ENCODE data around the gene KAZN.

Gene KAZN

GRCh38 chr1:15080328-15081007 is 482.0 kb downstream of the KAZN start:
- H3K4me2 ChIP-seq (ENCODE audit: low read length): no peak overlapping the region

GRCh38 chr1:15081102-15081501 is 482.6 kb downstream of the KAZN start:
- H3K9ac ChIP-seq (ENCODE audit: low read depth, low read length): no peak overlapping the region
- no peaks in the 10 kb centered on the region for H3K36me3 ChIP-seq (ENCODE audit: insufficient read depth, low read length)
- no peaks in the 10 kb centered on the region for H3K27me3 ChIP-seq (ENCODE audit: control insufficient read depth, insufficient read depth, low read length)
- H3K4me1 ChIP-seq (ENCODE audit: control insufficient read depth, insufficient read depth, low read length): no peaks in the 10 kb centered on the region
- H3K9me3 ChIP-seq (replicated peaks; ENCODE audit: low read length): no peaks in the 10 kb centered on the region
- no peak overlapping the region for H3K4me2 ChIP-seq (ENCODE audit: low read length)
- H3K4me3 ChIP-seq (ENCODE audit: low read length): no peak overlapping the region

More at GRCh38 chr1:15080328-15081007, 482.0 kb downstream of the KAZN start:
- Histone ChIP-seq H3K36me3 (ENCODE audit: insufficient read depth, low read length) (no peaks in the 10 kb centered on the region), H3K9me3 (replicated peaks; ENCODE audit: low read length) (no peaks in the 10 kb centered on the region), H3K27me3 (ENCODE audit: control insufficient read depth, insufficient read depth, low read length) (no peaks in the 10 kb centered on the region), H3K4me3 (ENCODE audit: low read length) (no peak overlapping the region), H3K4me1 (ENCODE audit: control insufficient read depth, insufficient read depth, low read length) (no peaks in the 10 kb centered on the region), H3K9ac (ENCODE audit: low read depth, low read length) (no peak overlapping the region)

GRCh38 chr1:15083578-15083977 is 485.1 kb downstream of the KAZN start:
- H3K9me3 ChIP-seq (replicated peaks; ENCODE audit: low read length): no peaks in the 10 kb centered on the region
- H3K27me3 ChIP-seq (ENCODE audit: control insufficient read depth, insufficient read depth, low read length): no peaks in the 10 kb centered on the region
- no peak overlapping the region for H3K9ac ChIP-seq (ENCODE audit: low read depth, low read length)
- H3K36me3 ChIP-seq (ENCODE audit: insufficient read depth, low read length): no peaks in the 10 kb centered on the region
- H3K4me2 ChIP-seq (ENCODE audit: low read length): no peak overlapping the region
- no peaks in the 10 kb centered on the region for H3K4me1 ChIP-seq (ENCODE audit: control insufficient read depth, insufficient read depth, low read length)
- H3K4me3 ChIP-seq (ENCODE audit: low read length): no peak overlapping the region

DNA sequence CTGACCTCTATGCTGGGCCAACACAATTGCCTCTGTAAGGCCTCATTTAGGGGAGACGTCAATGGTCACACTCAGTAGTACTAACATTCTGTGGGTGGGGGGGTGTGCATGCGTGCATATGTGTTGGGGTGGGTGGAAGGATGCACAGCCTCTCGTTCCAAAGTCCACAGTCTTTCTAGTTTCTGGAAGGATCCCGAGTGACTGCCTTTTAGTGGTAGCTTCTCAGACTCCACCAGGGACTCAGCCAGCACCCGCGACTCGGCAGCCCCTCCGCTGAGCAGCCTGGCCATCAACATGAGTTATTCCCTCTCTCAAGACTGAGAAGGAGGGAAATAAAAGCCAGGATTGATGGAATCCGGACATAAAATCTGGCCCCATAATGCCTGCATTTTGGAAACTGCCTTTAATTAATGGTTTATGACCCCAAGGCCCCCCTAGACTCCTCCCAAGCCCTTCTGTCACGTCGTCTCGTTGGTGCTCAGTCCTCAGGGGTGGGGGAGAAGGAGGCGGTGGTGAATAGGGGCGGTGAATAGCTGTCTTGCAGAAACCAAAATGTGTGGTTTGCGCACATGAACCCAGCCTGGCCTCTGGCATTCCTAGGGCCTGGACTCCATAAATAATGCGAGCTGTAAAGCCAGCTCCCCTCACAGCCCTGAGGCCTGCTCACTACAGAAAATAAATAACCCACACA is 489.9 kb downstream of the KAZN start:
- Histone ChIP-seq H3K27me3 (ENCODE audit: control insufficient read depth, insufficient read depth, low read length) (peaks cover 3% of the 10 kb centered on the region), H3K9me3 (replicated peaks; ENCODE audit: low read length) (no peaks in the 10 kb centered on the region), H3K9ac (ENCODE audit: low read depth, low read length) (no peak overlapping the region), H3K4me1 (ENCODE audit: control insufficient read depth, insufficient read depth, low read length) (no peaks in the 10 kb centered on the region), H3K36me3 (ENCODE audit: insufficient read depth, low read length) (no peaks in the 10 kb centered on the region), H3K4me3 (ENCODE audit: low read length) (no peak overlapping the region), H3K4me2 (ENCODE audit: low read length) (no peak overlapping the region)

GRCh38 chr1:15089258-15089992 is 490.9 kb downstream of the KAZN start:
- peaks cover 3% of the 10 kb centered on the region for H3K27me3 ChIP-seq (ENCODE audit: control insufficient read depth, insufficient read depth, low read length)
- H3K9me3 ChIP-seq (replicated peaks; ENCODE audit: low read length): no peaks in the 10 kb centered on the region
- no peak overlapping the region for H3K4me3 ChIP-seq (ENCODE audit: low read length)
- no peak overlapping the region for H3K4me2 ChIP-seq (ENCODE audit: low read length)
- H3K4me1 ChIP-seq (ENCODE audit: control insufficient read depth, insufficient read depth, low read length): no peaks in the 10 kb centered on the region
- no peaks in the 10 kb centered on the region for H3K36me3 ChIP-seq (ENCODE audit: insufficient read depth, low read length)
- no peak overlapping the region for H3K9ac ChIP-seq (ENCODE audit: low read depth, low read length)

- Histone ChIP-seq H3K27me3 (ENCODE audit: control insufficient read depth, insufficient read depth, low read length) (peaks cover 3% of the 10 kb centered on the region), H3K9ac (ENCODE audit: low read depth, low read length) (no peak overlapping the region), H3K4me3 (ENCODE audit: low read length) (no peak overlapping the region), H3K4me2 (ENCODE audit: low read length) (no peak overlapping the region), H3K4me1 (ENCODE audit: control insufficient read depth, insufficient read depth, low read length) (no peaks in the 10 kb centered on the region), H3K36me3 (ENCODE audit: insufficient read depth, low read length) (no peaks in the 10 kb centered on the region), H3K9me3 (replicated peaks; ENCODE audit: low read length) (no peaks in the 10 kb centered on the region)
These were observed 491.9 kb downstream of the KAZN start for GRCh38 chr1:15090373-15090772.

DNA sequence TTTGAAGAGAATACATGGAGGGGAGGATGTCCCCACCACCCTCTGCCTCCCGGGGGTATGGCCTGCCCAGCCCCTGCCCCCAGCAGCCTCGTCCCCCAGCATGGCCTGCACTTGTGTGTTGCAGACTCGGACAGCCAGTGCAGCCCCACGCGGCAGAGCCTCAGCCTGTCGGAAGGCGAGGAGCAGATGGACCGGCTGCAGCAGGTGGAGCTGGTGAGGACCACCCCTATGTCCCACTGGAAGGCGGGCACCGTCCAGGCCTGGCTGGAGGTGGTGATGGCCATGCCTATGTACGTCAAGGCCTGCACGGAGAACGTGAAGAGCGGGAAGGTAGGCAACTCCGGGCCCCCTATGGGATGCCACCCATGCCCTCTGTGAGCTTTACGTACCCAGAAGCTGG is 495.6 kb downstream of the KAZN start:
- Histone ChIP-seq H3K4me2 (ENCODE audit: low read length) (no peak overlapping the region), H3K9ac (ENCODE audit: low read depth, low read length) (no peak overlapping the region), H3K4me1 (ENCODE audit: control insufficient read depth, insufficient read depth, low read length) (no peaks in the 10 kb centered on the region), H3K27me3 (ENCODE audit: control insufficient read depth, insufficient read depth, low read length) (peaks cover 6% of the 10 kb centered on the region), H3K4me3 (ENCODE audit: low read length) (no peak overlapping the region), H3K9me3 (replicated peaks; ENCODE audit: low read length) (no peaks in the 10 kb centered on the region), H3K36me3 (ENCODE audit: insufficient read depth, low read length) (no peaks in the 10 kb centered on the region)

DNA sequence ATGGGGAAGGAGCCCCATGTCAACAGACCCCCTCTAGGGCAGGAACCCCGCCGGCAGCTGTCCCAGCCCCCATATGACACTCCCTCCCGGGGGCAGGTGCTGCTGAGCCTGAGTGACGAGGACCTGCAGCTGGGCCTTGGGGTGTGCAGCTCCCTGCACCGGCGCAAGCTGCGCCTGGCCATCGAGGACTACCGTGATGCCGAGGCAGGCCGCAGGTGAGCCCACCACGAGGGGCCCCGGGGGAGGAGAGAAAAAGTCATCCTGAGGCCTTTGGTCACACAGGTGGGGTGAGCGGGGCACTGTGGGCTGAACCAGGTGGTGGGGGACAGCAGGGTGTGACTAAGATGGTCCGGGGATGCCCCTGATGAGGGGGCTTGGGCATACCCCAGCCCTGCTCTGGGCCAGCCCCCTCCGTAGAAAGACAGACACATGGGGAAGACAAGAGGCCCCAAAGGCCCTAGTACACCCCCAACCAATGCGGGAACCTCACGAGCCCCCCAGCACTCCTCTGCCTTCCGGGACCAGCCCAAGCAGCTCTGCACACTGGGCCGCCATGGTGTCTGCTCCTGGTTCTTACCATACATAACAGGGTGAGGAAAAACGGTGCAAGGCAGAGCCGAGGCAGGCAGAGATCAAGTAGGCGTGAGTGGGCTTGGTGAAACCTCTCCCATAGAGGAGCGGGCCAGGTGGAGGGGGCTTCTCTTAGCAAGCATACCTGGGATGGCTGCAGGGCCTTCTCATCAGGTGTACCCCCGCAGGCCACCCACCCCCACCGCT is 496.4 kb downstream of the KAZN start:
- Histone ChIP-seq H3K4me3 (ENCODE audit: low read length) (no peak overlapping the region), H3K4me2 (ENCODE audit: low read length) (no peak overlapping the region), H3K36me3 (ENCODE audit: insufficient read depth, low read length) (no peaks in the 10 kb centered on the region), H3K4me1 (ENCODE audit: control insufficient read depth, insufficient read depth, low read length) (no peaks in the 10 kb centered on the region), H3K27me3 (ENCODE audit: control insufficient read depth, insufficient read depth, low read length) (peaks cover 8% of the 10 kb centered on the region), H3K9ac (ENCODE audit: low read depth, low read length) (no peak overlapping the region), H3K9me3 (replicated peaks; ENCODE audit: low read length) (no peaks in the 10 kb centered on the region)

- no peaks in the 10 kb centered on the region for H3K36me3 ChIP-seq (ENCODE audit: insufficient read depth, low read length)
- no peak overlapping the region for H3K9ac ChIP-seq (ENCODE audit: low read depth, low read length)
- H3K4me1 ChIP-seq (ENCODE audit: control insufficient read depth, insufficient read depth, low read length): no peaks in the 10 kb centered on the region
These were observed 497.0 kb downstream of the KAZN start for GRCh38 chr1:15095496-15095875.

GRCh38 chr1:15096293-15096692 is 497.8 kb downstream of the KAZN start:
- no peak overlapping the region for H3K4me3 ChIP-seq (ENCODE audit: low read length)
- H3K9ac ChIP-seq (ENCODE audit: low read depth, low read length): no peak overlapping the region
- H3K4me2 ChIP-seq (ENCODE audit: low read length): no peak overlapping the region
- no peaks in the 10 kb centered on the region for H3K9me3 ChIP-seq (replicated peaks; ENCODE audit: low read length)
- no peaks in the 10 kb centered on the region for H3K4me1 ChIP-seq (ENCODE audit: control insufficient read depth, insufficient read depth, low read length)
- peaks cover 5% of the 10 kb centered on the region for H3K27me3 ChIP-seq (ENCODE audit: control insufficient read depth, insufficient read depth, low read length)
- H3K36me3 ChIP-seq (ENCODE audit: insufficient read depth, low read length): no peaks in the 10 kb centered on the region

More at GRCh38 chr1:15095496-15095875, 497.0 kb downstream of the KAZN start:
- Histone ChIP-seq H3K9me3 (replicated peaks; ENCODE audit: low read length) (no peaks in the 10 kb centered on the region), H3K27me3 (ENCODE audit: control insufficient read depth, insufficient read depth, low read length) (peaks cover 6% of the 10 kb centered on the region), H3K4me3 (ENCODE audit: low read length) (no peak overlapping the region), H3K4me2 (ENCODE audit: low read length) (no peak overlapping the region)

All from skeletal muscle satellite cell (primary cell).